HEK293 (cell line): ENCODE data around the gene ZC3H8.

ENCODE experiments used
- YY1 ChIP-seq: fragments of 450-650 bp; formaldehyde crosslinking; IDR thresholded peaks from 2 replicates; pipeline ENCODE4 v1.5.1; 2018; ENCODE audit warnings: missing biosample characterization, missing genetic modification characterization
- ZBTB17 ChIP-seq: fragments of 450-650 bp; formaldehyde crosslinking; IDR thresholded peaks from 2 replicates; pipeline ENCODE4 v1.5.1; 2016; ENCODE audit warnings: missing biosample characterization, missing genetic modification characterization
- ZNF175 ChIP-seq: fragments of 450-650 bp; formaldehyde crosslinking; IDR thresholded peaks from 2 replicates; pipeline ENCODE4 v1.5.1; 2016; ENCODE audit warnings: missing biosample characterization, missing genetic modification characterization
- ZNF211 ChIP-seq: fragments of 450-650 bp; formaldehyde crosslinking; IDR thresholded peaks from 2 replicates; pipeline ENCODE4 v1.5.1; 2016; ENCODE audit warnings: low read depth, missing biosample characterization, missing genetic modification characterization
- ZNF423 ChIP-seq: fragments of 450-650 bp; formaldehyde crosslinking; IDR thresholded peaks from 2 replicates; pipeline ENCODE4 v1.5.1; 2016; ENCODE audit warnings: missing biosample characterization, missing genetic modification characterization
- ZNF624 ChIP-seq: fragments of 450-650 bp; formaldehyde crosslinking; IDR thresholded peaks from 2 replicates; pipeline ENCODE4 v1.5.1; 2017; ENCODE audit warnings: missing biosample characterization, missing genetic modification characterization
- ZNF76 ChIP-seq: fragments of 450-650 bp; formaldehyde crosslinking; IDR thresholded peaks from 2 replicates; pipeline ENCODE4; 2016; ENCODE audit warnings: low read depth, missing biosample characterization, missing genetic modification characterization, borderline replicate concordance
- TF ChIP-seq, protein P1 (sequence below): fragments of 450-650 bp; formaldehyde crosslinking; IDR thresholded peaks from 2 replicates; pipeline ENCODE4 v1.5.1; 2016; ENCODE audit warnings: missing biosample characterization, missing genetic modification characterization
- TF ChIP-seq, protein P2 (sequence below): fragments of 450-650 bp; formaldehyde crosslinking; optimal IDR thresholded peaks from 2 replicates; pipeline ENCODE3; 2016; ENCODE audit warnings: missing biosample characterization, mild to moderate bottlenecking, missing genetic modification characterization
- TF ChIP-seq, protein P3 (sequence below): fragments of 450-650 bp; formaldehyde crosslinking; IDR thresholded peaks from 2 replicates; pipeline ENCODE4 v1.5.1; 2016; ENCODE audit warnings: missing biosample characterization, missing genetic modification characterization
- TF ChIP-seq, protein P4 (sequence below): fragments of 450-650 bp; formaldehyde crosslinking; IDR thresholded peaks from 2 replicates; pipeline ENCODE4 v1.5.1; 2016; ENCODE audit warnings: missing biosample characterization, missing genetic modification characterization

DNA sequence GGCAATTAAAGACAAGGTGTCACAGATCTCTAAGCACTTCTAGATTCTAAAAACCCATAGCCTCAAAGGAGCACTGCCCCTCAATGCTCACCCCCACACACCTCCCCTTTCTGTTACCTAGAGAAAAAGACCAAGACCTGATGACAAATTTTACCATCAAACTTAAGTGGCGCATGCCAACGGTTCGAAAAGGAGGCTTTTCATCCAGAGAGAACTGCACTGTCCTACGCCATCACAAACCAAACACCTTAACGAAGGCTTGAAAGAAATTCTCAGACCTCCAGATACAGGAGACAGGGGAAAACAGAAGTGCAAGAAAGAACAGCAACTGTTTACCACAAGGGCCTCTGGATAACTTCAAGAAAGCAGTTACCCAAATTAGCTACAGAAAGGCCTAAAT is 18.5 kb upstream of the ZC3H8 start:
- no peak for TF ChIP-seq ZNF76 (tag by site-specific recombination)
- TF ChIP-seq, protein P1, sequence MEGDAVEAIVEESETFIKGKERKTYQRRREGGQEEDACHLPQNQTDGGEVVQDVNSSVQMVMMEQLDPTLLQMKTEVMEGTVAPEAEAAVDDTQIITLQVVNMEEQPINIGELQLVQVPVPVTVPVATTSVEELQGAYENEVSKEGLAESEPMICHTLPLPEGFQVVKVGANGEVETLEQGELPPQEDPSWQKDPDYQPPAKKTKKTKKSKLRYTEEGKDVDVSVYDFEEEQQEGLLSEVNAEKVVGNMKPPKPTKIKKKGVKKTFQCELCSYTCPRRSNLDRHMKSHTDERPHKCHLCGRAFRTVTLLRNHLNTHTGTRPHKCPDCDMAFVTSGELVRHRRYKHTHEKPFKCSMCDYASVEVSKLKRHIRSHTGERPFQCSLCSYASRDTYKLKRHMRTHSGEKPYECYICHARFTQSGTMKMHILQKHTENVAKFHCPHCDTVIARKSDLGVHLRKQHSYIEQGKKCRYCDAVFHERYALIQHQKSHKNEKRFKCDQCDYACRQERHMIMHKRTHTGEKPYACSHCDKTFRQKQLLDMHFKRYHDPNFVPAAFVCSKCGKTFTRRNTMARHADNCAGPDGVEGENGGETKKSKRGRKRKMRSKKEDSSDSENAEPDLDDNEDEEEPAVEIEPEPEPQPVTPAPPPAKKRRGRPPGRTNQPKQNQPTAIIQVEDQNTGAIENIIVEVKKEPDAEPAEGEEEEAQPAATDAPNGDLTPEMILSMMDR (tag by site-specific recombination), result no peak
- no peak for TF ChIP-seq ZNF624
- TF ChIP-seq ZNF211 (tag by site-specific recombination), result no peak
- TF ChIP-seq, protein P2, sequence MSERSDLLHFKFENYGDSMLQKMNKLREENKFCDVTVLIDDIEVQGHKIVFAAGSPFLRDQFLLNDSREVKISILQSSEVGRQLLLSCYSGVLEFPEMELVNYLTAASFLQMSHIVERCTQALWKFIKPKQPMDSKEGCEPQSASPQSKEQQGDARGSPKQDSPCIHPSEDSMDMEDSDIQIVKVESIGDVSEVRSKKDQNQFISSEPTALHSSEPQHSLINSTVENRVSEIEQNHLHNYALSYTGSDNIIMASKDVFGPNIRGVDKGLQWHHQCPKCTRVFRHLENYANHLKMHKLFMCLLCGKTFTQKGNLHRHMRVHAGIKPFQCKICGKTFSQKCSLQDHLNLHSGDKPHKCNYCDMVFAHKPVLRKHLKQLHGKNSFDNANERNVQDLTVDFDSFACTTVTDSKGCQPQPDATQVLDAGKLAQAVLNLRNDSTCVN (tag by site-specific recombination), result no peak
- TF ChIP-seq ZNF175 (tag by site-specific recombination), result no peak
- no peak for TF ChIP-seq ZNF423 (tag by site-specific recombination)
- TF ChIP-seq ZBTB17, result no peak
- TF ChIP-seq, protein P3, sequence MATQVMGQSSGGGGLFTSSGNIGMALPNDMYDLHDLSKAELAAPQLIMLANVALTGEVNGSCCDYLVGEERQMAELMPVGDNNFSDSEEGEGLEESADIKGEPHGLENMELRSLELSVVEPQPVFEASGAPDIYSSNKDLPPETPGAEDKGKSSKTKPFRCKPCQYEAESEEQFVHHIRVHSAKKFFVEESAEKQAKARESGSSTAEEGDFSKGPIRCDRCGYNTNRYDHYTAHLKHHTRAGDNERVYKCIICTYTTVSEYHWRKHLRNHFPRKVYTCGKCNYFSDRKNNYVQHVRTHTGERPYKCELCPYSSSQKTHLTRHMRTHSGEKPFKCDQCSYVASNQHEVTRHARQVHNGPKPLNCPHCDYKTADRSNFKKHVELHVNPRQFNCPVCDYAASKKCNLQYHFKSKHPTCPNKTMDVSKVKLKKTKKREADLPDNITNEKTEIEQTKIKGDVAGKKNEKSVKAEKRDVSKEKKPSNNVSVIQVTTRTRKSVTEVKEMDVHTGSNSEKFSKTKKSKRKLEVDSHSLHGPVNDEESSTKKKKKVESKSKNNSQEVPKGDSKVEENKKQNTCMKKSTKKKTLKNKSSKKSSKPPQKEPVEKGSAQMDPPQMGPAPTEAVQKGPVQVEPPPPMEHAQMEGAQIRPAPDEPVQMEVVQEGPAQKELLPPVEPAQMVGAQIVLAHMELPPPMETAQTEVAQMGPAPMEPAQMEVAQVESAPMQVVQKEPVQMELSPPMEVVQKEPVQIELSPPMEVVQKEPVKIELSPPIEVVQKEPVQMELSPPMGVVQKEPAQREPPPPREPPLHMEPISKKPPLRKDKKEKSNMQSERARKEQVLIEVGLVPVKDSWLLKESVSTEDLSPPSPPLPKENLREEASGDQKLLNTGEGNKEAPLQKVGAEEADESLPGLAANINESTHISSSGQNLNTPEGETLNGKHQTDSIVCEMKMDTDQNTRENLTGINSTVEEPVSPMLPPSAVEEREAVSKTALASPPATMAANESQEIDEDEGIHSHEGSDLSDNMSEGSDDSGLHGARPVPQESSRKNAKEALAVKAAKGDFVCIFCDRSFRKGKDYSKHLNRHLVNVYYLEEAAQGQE (tag by site-specific recombination), result no peak
- TF ChIP-seq, protein P4, sequence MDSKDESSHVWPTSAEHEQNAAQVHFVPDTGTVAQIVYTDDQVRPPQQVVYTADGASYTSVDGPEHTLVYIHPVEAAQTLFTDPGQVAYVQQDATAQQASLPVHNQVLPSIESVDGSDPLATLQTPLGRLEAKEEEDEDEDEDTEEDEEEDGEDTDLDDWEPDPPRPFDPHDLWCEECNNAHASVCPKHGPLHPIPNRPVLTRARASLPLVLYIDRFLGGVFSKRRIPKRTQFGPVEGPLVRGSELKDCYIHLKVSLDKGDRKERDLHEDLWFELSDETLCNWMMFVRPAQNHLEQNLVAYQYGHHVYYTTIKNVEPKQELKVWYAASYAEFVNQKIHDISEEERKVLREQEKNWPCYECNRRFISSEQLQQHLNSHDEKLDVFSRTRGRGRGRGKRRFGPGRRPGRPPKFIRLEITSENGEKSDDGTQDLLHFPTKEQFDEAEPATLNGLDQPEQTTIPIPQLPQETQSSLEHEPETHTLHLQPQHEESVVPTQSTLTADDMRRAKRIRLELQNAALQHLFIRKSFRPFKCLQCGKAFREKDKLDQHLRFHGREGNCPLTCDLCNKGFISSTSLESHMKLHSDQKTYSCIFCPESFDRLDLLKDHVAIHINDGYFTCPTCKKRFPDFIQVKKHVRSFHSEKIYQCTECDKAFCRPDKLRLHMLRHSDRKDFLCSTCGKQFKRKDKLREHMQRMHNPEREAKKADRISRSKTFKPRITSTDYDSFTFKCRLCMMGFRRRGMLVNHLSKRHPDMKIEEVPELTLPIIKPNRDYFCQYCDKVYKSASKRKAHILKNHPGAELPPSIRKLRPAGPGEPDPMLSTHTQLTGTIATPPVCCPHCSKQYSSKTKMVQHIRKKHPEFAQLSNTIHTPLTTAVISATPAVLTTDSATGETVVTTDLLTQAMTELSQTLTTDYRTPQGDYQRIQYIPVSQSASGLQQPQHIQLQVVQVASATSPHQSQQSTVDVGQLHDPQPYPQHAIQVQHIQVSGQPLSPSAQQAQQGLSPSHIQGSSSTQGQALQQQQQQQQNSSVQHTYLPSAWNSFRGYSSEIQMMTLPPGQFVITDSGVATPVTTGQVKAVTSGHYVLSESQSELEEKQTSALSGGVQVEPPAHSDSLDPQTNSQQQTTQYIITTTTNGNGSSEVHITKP, result no peak
- no peak for TF ChIP-seq YY1 (tag by site-specific recombination)
